OCI-LY3 (cell line): ENCODE measurements around the gene CRIP3.
A peak's percentile ranks its signal among the peaks of the same experiment; 100 is the strongest.

Experiments used
- H2AFZ ChIP-seq: fragments of 200-600, 300-600 bp; shearing (Covaris generic); 2 replicates; pipeline ENCODE4 v1.6.0; 2014; ENCODE audit warnings: antibody characterized with exemption, low read depth, low read length
- H3K27ac ChIP-seq: fragments of 200-600, 300-600 bp; sonication (generic); 2 replicates; pipeline ENCODE4 v1.5.1; 2014; ENCODE audit warnings: mild to moderate bottlenecking, low read length, moderate library complexity, mixed read lengths
- H3K27me3 ChIP-seq: fragments of 200-600, 300-600 bp; sonication (generic); 2 replicates; pipeline ENCODE4 v1.6.1; 2014; ENCODE audit warnings: low read depth, low read length, mixed read lengths
- H3K36me3 ChIP-seq: fragments of 200-600, 300-600 bp; sonication (generic); replicated peaks from 2 replicates; pipeline ENCODE3; 2014; ENCODE audit warnings: low read depth, low read length, mixed read lengths
- H3K4me1 ChIP-seq: fragments of 300-600, 200-600 bp; sonication (generic); 2 replicates; pipeline ENCODE4 v1.6.1; 2014; ENCODE audit warnings: low read length, mixed read lengths
- H3K4me2 ChIP-seq: fragments of 200-600, 300-600 bp; sonication (generic); 2 replicates; pipeline ENCODE4 v1.6.1; 2014; ENCODE audit warnings: low read length, mixed read lengths
- H3K4me3 ChIP-seq: fragments of 300-600, 200-600 bp; sonication (generic); 2 replicates; pipeline ENCODE4 v1.5.1; 2014; ENCODE audit warnings: antibody characterized with exemption, mild to moderate bottlenecking, low read length, moderate library complexity
- H3K79me2 ChIP-seq: fragments of 300-600, 200-600 bp; shearing (Covaris generic); 2 replicates; pipeline ENCODE4 v1.6.1; 2014; ENCODE audit warnings: mild to moderate bottlenecking, low read length, mixed read lengths
- H3K9ac ChIP-seq: fragments of 300-600, 200-600 bp; shearing (Covaris generic); 2 replicates; pipeline ENCODE4 v1.6.0; 2014; ENCODE audit warnings: mild to moderate bottlenecking, low read length, moderate library complexity
- H3K9me3 ChIP-seq: fragments of 200-600, 300-600 bp; shearing (Covaris generic); 2 replicates; pipeline ENCODE4 v1.6.1; 2014; ENCODE audit warnings: low read length, mixed read lengths; ENCODE audit not compliant: insufficient read depth
- H4K20me1 ChIP-seq: fragments of 200-600, 300-600 bp; sonication (generic); 2 replicates; pipeline ENCODE4 v1.6.1; 2016; ENCODE audit warnings: low read length, mixed read lengths; ENCODE audit not compliant: insufficient read depth
- CTCF ChIP-seq: fragments of 200-600, 300-600 bp; sonication (generic); IDR thresholded peaks from 2 replicates; pipeline ENCODE4 v1.5.1; 2014; ENCODE audit warnings: antibody characterized with exemption, low read length, low read depth
- EZH2phosphoT487 ChIP-seq: fragments of 200-600 bp; shearing (Covaris generic); IDR thresholded peaks from 2 replicates; pipeline ENCODE4 v1.6.1; 2018; ENCODE audit warnings: antibody characterized with exemption, mixed run types, low read depth

Gene CRIP3

GRCh38 chr6:43283514-43283901 lies 25.1 kb downstream of the CRIP3 start:
- no peaks in the 10 kb centered on the region for H3K4me1 ChIP-seq
- no peaks in the 10 kb centered on the region for H3K79me2 ChIP-seq
- peaks cover 14% of the 10 kb centered on the region; the same call in 1 of the 2 replicates for H3K27me3 ChIP-seq
- H3K9ac ChIP-seq, result no peak overlapping the region
- H2AFZ ChIP-seq, result no peak overlapping the region
- H3K4me3 ChIP-seq, result no peak overlapping the region
- TF ChIP-seq EZH2phosphoT487 (no peak), CTCF (no peak)
- H4K20me1 ChIP-seq, result no peaks in the 10 kb centered on the region
- H3K36me3 ChIP-seq, result no peaks in the 10 kb centered on the region
- no peak overlapping the region for H3K27ac ChIP-seq
- no peaks in the 10 kb centered on the region for H3K9me3 ChIP-seq
- no peak overlapping the region for H3K4me2 ChIP-seq

GRCh38 chr6:43282636-43283513 lies 25.8 kb downstream of the CRIP3 start:
- TF ChIP-seq EZH2phosphoT487 (no peak), CTCF (no peak)
- no peak overlapping the region for H2AFZ ChIP-seq

GRCh38 chr6:43282060-43282459 lies 26.6 kb downstream of the CRIP3 start:
- no peak overlapping the region for H3K4me2 ChIP-seq
- peaks cover 14% of the 10 kb centered on the region; the same call in 1 of the 2 replicates for H3K27me3 ChIP-seq
- 0 out of 2 replicates have a peak overlapping the region, but pooled peaks have one; percentile 43 for H2AFZ ChIP-seq

More at GRCh38 chr6:43282636-43283513, 25.8 kb downstream of the CRIP3 start:
- Histone ChIP-seq H3K27ac (no peak overlapping the region), H3K9me3 (no peaks in the 10 kb centered on the region), H4K20me1 (no peaks in the 10 kb centered on the region), H3K27me3 (peaks cover 14% of the 10 kb centered on the region; the same call in 1 of the 2 replicates), H3K4me2 (no peak overlapping the region), H3K4me1 (no peaks in the 10 kb centered on the region), H3K79me2 (no peaks in the 10 kb centered on the region), H3K36me3 (no peaks in the 10 kb centered on the region), H3K9ac (no peak overlapping the region), H3K4me3 (no peak overlapping the region)

More at GRCh38 chr6:43282060-43282459, 26.6 kb downstream of the CRIP3 start:
- Histone ChIP-seq H3K9me3 (no peaks in the 10 kb centered on the region), H3K4me1 (no peaks in the 10 kb centered on the region), H3K79me2 (no peaks in the 10 kb centered on the region), H3K27ac (no peak overlapping the region), H3K9ac (no peak overlapping the region), H4K20me1 (no peaks in the 10 kb centered on the region), H3K4me3 (no peak overlapping the region), H3K36me3 (no peaks in the 10 kb centered on the region)
- TF ChIP-seq CTCF, result no peak
- TF ChIP-seq EZH2phosphoT487, result no peak
